Measurements from ENCODE around the gene TMEM94.

TMEM94 gene

DNA sequence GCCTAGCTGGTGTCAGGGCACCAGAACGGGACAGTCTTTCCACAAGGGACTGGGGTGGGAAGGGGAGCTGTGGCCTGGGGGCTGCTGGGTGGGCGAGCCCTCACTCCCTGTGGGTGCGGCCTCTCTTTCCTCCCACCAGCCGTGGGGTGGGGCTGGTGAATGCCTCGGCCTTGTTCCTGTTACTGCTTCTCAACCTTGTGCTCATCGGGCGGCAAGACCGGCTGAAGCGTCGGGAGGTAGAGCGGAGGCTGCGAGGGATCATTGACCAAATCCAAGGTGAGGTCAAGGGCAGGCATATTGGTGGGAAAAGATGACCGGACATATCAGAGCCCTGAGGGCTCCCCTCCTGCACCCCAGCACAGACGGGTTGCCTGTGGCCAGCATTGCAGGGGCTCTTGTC lies 29.7 kb downstream of the TMEM94 start:
- Histone ChIP-seq H3K4me1 (no peaks in the 10 kb centered on the region), H3K27me3 (no peaks in the 10 kb centered on the region), H3K36me3 (no peaks in the 10 kb centered on the region; the same call in 1 of the 2 replicates), H3K9me3 (no peaks in the 10 kb centered on the region), H3K4me3 (ENCODE audit: low read depth, low read length) (no peak overlapping the region)
- TF ChIP-seq, protein P1, sequence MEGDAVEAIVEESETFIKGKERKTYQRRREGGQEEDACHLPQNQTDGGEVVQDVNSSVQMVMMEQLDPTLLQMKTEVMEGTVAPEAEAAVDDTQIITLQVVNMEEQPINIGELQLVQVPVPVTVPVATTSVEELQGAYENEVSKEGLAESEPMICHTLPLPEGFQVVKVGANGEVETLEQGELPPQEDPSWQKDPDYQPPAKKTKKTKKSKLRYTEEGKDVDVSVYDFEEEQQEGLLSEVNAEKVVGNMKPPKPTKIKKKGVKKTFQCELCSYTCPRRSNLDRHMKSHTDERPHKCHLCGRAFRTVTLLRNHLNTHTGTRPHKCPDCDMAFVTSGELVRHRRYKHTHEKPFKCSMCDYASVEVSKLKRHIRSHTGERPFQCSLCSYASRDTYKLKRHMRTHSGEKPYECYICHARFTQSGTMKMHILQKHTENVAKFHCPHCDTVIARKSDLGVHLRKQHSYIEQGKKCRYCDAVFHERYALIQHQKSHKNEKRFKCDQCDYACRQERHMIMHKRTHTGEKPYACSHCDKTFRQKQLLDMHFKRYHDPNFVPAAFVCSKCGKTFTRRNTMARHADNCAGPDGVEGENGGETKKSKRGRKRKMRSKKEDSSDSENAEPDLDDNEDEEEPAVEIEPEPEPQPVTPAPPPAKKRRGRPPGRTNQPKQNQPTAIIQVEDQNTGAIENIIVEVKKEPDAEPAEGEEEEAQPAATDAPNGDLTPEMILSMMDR (IDR thresholded peaks at IDR 0.05; ENCODE audit: low read depth, low read length): no peak
- no peak for DNase-seq

DNA sequence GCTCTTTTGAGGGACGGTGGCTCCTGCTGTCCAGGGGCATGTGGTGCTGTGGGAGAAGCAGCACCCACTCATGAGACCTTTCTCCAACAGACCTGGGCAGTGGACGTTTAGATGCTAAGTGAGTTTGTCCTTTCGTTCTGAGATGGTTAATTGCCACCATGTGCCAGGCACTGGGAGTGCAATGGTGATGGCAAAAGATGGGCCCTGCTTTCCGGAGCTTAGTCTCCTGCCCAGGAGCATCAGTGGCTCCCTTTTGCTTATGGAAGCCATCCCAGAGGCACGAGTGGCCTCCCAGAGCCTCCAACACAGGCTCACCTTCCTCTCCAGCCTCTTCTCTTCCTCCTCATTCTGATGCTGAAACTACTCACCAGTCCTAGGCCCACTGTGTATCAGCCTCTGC lies 30.5 kb downstream of the TMEM94 start:
- no peak for DNase-seq
- Histone ChIP-seq H3K27me3 (no peaks in the 10 kb centered on the region), H3K9me3 (no peaks in the 10 kb centered on the region), H3K4me3 (ENCODE audit: low read depth, low read length) (no peak overlapping the region), H3K36me3 (no peaks in the 10 kb centered on the region; the same call in 1 of the 2 replicates), H3K4me1 (no peaks in the 10 kb centered on the region)
- TF ChIP-seq, protein P1 (IDR thresholded peaks at IDR 0.05; ENCODE audit: low read depth, low read length): no peak

DNA sequence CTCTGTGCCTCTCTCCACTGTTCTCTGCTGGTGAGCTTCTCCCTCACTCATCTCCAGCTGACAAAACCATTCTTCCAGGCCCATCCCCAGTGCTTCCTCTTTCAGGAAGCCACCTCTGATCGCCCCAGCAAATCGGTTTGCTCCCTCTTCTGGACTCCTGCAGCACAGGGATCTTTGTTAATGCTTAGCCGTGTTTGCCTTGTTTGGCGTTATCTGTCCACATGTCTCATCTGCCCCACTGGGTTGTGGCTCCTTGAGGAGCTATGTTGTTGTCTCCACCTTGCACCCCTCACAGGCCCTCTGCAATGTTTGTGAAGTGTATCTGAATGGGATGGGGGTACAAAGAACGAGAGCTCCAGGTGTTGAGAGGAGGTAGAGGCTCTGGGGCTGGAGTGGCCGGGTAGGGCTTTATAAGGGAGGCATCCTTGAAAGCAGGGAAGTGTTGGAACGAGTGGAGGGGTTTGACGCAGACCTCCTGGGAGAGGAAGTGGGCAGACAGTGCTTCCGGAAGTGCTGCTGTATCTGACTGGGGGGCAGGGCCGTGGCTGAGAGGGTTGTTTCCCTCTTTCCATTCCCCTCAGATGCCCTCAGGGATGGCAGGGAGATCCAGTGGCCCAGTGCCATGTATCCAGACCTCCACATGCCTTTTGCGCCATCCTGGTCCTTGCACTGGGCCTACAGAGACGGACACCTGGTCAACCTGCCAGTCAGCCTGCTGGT lies 31.1 kb downstream of the TMEM94 start:
- H3K9me3 ChIP-seq: no peaks in the 10 kb centered on the region
- DNase-seq: no peak
- TF ChIP-seq, protein P1 (IDR thresholded peaks at IDR 0.05; ENCODE audit: low read depth, low read length): no peak
- no peaks in the 10 kb centered on the region for H3K4me1 ChIP-seq
- H3K4me3 ChIP-seq (ENCODE audit: low read depth, low read length): no peak overlapping the region
- H3K27me3 ChIP-seq: no peaks in the 10 kb centered on the region
- H3K36me3 ChIP-seq: no peaks in the 10 kb centered on the region; the same call in none of the 2 replicates

DNA sequence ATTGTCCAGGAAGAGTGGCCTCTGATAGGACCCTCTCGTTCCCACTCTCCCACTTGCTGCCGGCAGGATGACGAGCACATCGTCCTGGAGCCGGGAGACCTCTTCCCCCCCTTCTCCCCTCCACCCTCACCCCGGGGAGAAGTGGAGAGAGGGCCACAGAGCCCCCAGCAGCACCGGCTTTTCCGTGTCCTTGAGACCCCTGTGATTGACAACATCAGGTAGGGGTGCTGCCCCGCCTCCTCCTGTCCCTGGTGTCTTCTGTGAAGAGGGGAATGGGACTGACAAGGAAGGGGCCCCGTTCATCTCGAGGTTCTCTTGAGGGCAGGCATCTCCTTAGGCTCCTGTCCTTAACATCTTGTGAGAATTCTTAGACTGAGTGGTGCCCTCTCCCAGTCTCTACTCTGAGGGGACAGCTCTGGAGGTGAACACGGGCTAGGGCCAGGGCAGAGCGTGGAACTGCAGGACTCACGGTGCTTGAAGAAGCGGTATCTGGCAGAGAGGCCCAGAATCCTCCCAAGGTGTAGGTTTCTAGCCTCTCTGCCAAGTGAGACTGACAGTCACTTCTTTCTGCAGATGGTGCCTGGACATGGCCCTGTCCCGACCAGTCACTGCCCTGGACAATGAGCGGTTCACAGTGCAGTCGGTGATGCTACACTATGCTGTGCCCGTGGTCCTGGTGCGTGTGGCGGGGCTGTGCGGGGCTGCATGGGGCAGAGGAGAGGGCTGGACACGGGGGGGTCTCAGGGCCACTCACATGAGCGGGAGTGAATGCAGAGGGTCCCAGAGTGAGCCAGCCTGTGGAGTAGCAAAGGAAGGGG lies 32.5 kb downstream of the TMEM94 start:
- H3K9me3 ChIP-seq: no peaks in the 10 kb centered on the region
- no peaks in the 10 kb centered on the region for H3K27me3 ChIP-seq
- no peak for DNase-seq
- TF ChIP-seq, protein P1 (IDR thresholded peaks at IDR 0.05; ENCODE audit: low read depth, low read length): no peak
- H3K36me3 ChIP-seq: peaks cover 3% of the 10 kb centered on the region
- no peaks in the 10 kb centered on the region for H3K4me1 ChIP-seq
- H3K4me3 ChIP-seq (ENCODE audit: low read depth, low read length): no peak overlapping the region

DNA sequence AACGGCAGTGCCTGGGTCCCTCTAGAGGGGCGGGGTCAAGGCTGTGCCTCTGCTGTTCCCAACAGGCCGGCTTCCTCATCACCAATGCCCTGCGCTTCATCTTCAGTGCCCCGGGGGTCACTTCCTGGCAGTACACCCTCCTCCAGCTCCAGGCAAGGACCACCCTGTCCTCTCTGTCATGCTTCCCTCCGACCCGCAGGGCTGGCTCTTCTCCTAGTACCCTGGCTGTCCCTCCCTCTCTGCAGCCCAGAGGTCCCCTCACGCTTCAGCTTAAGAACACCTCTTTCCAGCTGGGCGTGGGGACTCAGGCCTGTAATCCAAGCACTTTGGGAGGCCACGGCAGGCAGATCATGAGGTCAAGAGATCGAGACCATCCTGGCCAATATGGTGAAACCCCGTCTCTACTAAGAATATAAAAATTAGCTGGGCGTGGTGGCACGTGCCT lies 33.1 kb downstream of the TMEM94 start:
- Histone ChIP-seq H3K27me3 (no peaks in the 10 kb centered on the region), H3K4me1 (no peaks in the 10 kb centered on the region), H3K4me3 (ENCODE audit: low read depth, low read length) (no peak overlapping the region), H3K9me3 (no peaks in the 10 kb centered on the region), H3K36me3 (peaks cover 3% of the 10 kb centered on the region)
- DNase-seq: no peak
- TF ChIP-seq, protein P1 (IDR thresholded peaks at IDR 0.05; ENCODE audit: low read depth, low read length): no peak

Data from BE2C (cell line).